ENCODE data around the gene ZNF275. TPM values are rescaled to one million over a fixed set of nuclear protein-coding genes. Genes with fewer than 3 reads are reported as not detected.

The ZNF275 gene
- total RNA-seq, 4 donors from 2014 or later: 13.6 to 20.1 (median 16.2) TPM

- ATAC-seq: no peak
- WGBS, 2 donors (ENCODE audit: low coverage in 1 of 2): 75 to 96% methylated on average over 4 of the region's 8 CpGs
- H3K4me1 ChIP-seq: no peaks in the 10 kb centered on the region
- no peak overlapping the region for H3K4me3 ChIP-seq
- no peak overlapping the region for H3K27ac ChIP-seq
- no peak for TF ChIP-seq CTCF (IDR thresholded peaks at IDR 0.05)
- TF ChIP-seq POLR2A (IDR thresholded peaks at IDR 0.05): no peak
- TF ChIP-seq EP300 (IDR thresholded peaks at IDR 0.05): no peak
- TF ChIP-seq POLR2AphosphoS5 (IDR thresholded peaks at IDR 0.05): no peak
- peaks cover 0 to 35% of the 10 kb centered on the region in 2 donors for H3K36me3 ChIP-seq
- H3K9me3 ChIP-seq: no peaks in the 10 kb centered on the region
- H3K27me3 ChIP-seq: no peaks in the 10 kb centered on the region
These were observed 18.0 kb downstream of the ZNF275 start for GRCh38 chrX:153351981-153352380.

- 100% methylated on average over 1 of the region's 3 CpGs; no CpG with 5 or more reads in 1 of the 2 donors for WGBS, 2 donors (ENCODE audit: low coverage in 1 of 2)
- no peak overlapping the region for H3K27ac ChIP-seq
These were observed 18.9 kb downstream of the ZNF275 start for GRCh38 chrX:153352858-153353257.

GRCh38 chrX:153353416-153353815 is 19.5 kb downstream of the ZNF275 start:
- 60 to 100% methylated on average over 1 of the region's 12 CpGs for WGBS, 2 donors (ENCODE audit: low coverage in 1 of 2)
- ATAC-seq: no peak
- no peaks in the 10 kb centered on the region for H3K4me1 ChIP-seq
- TF ChIP-seq EP300 (IDR thresholded peaks at IDR 0.05): no peak
- TF ChIP-seq POLR2AphosphoS5 (IDR thresholded peaks at IDR 0.05): no peak
- TF ChIP-seq CTCF (IDR thresholded peaks at IDR 0.05): no peak
- no peak for TF ChIP-seq POLR2A (IDR thresholded peaks at IDR 0.05)
- H3K27me3 ChIP-seq: no peaks in the 10 kb centered on the region
- H3K27ac ChIP-seq: no peak overlapping the region
- H3K4me3 ChIP-seq: no peak overlapping the region
- H3K9me3 ChIP-seq: no peaks in the 10 kb centered on the region
- peaks cover 0 to 21% of the 10 kb centered on the region in 2 donors for H3K36me3 ChIP-seq

More at GRCh38 chrX:153352858-153353257, 18.9 kb downstream of the ZNF275 start:
- no peaks in the 10 kb centered on the region for H3K4me1 ChIP-seq
- no peak overlapping the region for H3K4me3 ChIP-seq
- no peak for ATAC-seq
- H3K27me3 ChIP-seq: no peaks in the 10 kb centered on the region
- H3K36me3 ChIP-seq: peaks cover 0 to 27% of the 10 kb centered on the region in 2 donors
- no peak for TF ChIP-seq CTCF (IDR thresholded peaks at IDR 0.05)
- no peak for TF ChIP-seq POLR2A (IDR thresholded peaks at IDR 0.05)
- no peak for TF ChIP-seq EP300 (IDR thresholded peaks at IDR 0.05)
- no peak for TF ChIP-seq POLR2AphosphoS5 (IDR thresholded peaks at IDR 0.05)
- H3K9me3 ChIP-seq: no peaks in the 10 kb centered on the region

- no peaks in the 10 kb centered on the region for H3K9me3 ChIP-seq
- no peaks in the 10 kb centered on the region for H3K4me1 ChIP-seq
- no peak for TF ChIP-seq POLR2A (IDR thresholded peaks at IDR 0.05)
- no peak overlapping the region for H3K4me3 ChIP-seq
- no peak overlapping the region for H3K27ac ChIP-seq
- no peaks in the 10 kb centered on the region for H3K36me3 ChIP-seq
- 100% methylated on average over 1 of the region's 1 CpG; no CpG with 5 or more reads in 1 of the 2 donors for WGBS, 2 donors (ENCODE audit: low coverage in 1 of 2)
- no peak for ATAC-seq
- no peaks in the 10 kb centered on the region for H3K27me3 ChIP-seq
These were observed 23.9 kb downstream of the ZNF275 start for GRCh38 chrX:153357877-153358276.

GRCh38 chrX:153361781-153362397 is 27.9 kb downstream of the ZNF275 start:
- no peak for TF ChIP-seq EP300 (IDR thresholded peaks at IDR 0.05)
- no peak for TF ChIP-seq CTCF (IDR thresholded peaks at IDR 0.05)
- no peak for TF ChIP-seq POLR2AphosphoS5 (IDR thresholded peaks at IDR 0.05)
- 28% methylated on average over 2 of the region's 2 CpGs; no CpG with 5 or more reads in 1 of the 2 donors for WGBS, 2 donors (ENCODE audit: low coverage in 1 of 2)
- Histone ChIP-seq H3K27ac (no peak overlapping the region), H3K4me1 (no peaks in the 10 kb centered on the region), H3K9me3 (no peaks in the 10 kb centered on the region), H3K27me3 (no peaks in the 10 kb centered on the region), H3K36me3 (no peaks in the 10 kb centered on the region), H3K4me3 (no peak overlapping the region)
- ATAC-seq: no peak

Measured in gastroesophageal sphincter (tissue), 4 donors.